Right atrium auricular region (tissue), 2 donors: Measurements from ENCODE around the gene DNAJC5G. TPM values are rescaled to one million over a fixed set of nuclear protein-coding genes. Genes with fewer than 3 reads are reported as not detected.
"Not testable (repeated sequence)": the region's sequence is repeated elsewhere in the genome, so short reads cannot be mapped to it uniquely, and the experiment has no call there.

ENCODE experiments used
- DNase-seq: peaks from one replicate; pipeline ENCODE4 v3.0.0-alpha.2; 2019; ENCODE audit warnings: low spot score
- H3K27ac ChIP-seq, 2 donors: fragments of 200-600 bp; sonication (generic); 1 replicate in 1 of 2; 2 replicates in 1 of 2; pipeline ENCODE4 v1.5.1; 2016 to 2019
- H3K27me3 ChIP-seq, 2 donors: fragments of 200-600 bp; sonication (generic); one replicate each; pipeline versions ENCODE4 v1.5.1 to v1.6.0; 2017 to 2019
- H3K36me3 ChIP-seq: fragments of 200-600 bp; sonication (generic); one replicate; pipeline ENCODE4 v1.5.1; 2016
- H3K4me1 ChIP-seq, 2 donors: fragments of 200-600 bp; sonication (generic); one replicate each; pipeline versions ENCODE4 v1.5.1 to v1.6.0; 2017 to 2019
- H3K4me3 ChIP-seq, 2 donors: fragments of 200-600 bp; sonication (generic); 1 replicate in 1 of 2; 2 replicates in 1 of 2; pipeline ENCODE4 v1.5.1; 2017 to 2019; ENCODE audit warnings: mild to moderate bottlenecking in 1 of 2, moderate library complexity in 1 of 2
- H3K9me3 ChIP-seq, 2 donors: fragments of 200-600 bp; sonication (generic); one replicate each; pipeline ENCODE4 v1.5.1; 2019
- CTCF ChIP-seq, 2 donors: fragments of 200-600 bp; sonication (generic); IDR thresholded peaks; one replicate each; pipeline ENCODE4 v1.5.1; 2019; ENCODE audit warnings: antibody characterized with exemption in 2 of 2
- total RNA-seq, 2 donors: library from RNA; depleted of rRNA; stranded (reverse); fragments of >200 nt; gene quantifications; one replicate each; pipeline ENCODE4 v1.1.0, GENCODE V29; 2016

Gene DNAJC5G
- total RNA-seq, 2 donors from 2014 or later: 0.59 to 0.94 TPM

GRCh38 chr2:27296481-27296880 is 21.2 kb downstream of the DNAJC5G start:
- Histone ChIP-seq H3K36me3 (peaks cover 21% of the 10 kb centered on the region), H3K27me3 (no peaks in the 10 kb centered on the region), H3K4me1 (peaks cover 0 to 25% of the 10 kb centered on the region in 2 donors)

GRCh38 chr2:27297195-27297594 is 22.0 kb downstream of the DNAJC5G start:
- H3K4me1 ChIP-seq: peaks cover 0 to 21% of the 10 kb centered on the region in 2 donors
- no peak for DNase-seq
- no peaks in the 10 kb centered on the region for H3K27me3 ChIP-seq
- H3K9me3 ChIP-seq: no peaks in the 10 kb centered on the region
- H3K4me3 ChIP-seq: no peak overlapping the region
- peaks cover 28% of the 10 kb centered on the region for H3K36me3 ChIP-seq
- no peak overlapping the region for H3K27ac ChIP-seq
- no peak for TF ChIP-seq CTCF (IDR thresholded peaks at IDR 0.05)

More at GRCh38 chr2:27296481-27296880, 21.2 kb downstream of the DNAJC5G start:
- TF ChIP-seq CTCF (IDR thresholded peaks at IDR 0.05): no peak
- Histone ChIP-seq H3K9me3 (no peaks in the 10 kb centered on the region), H3K4me3 (no peak overlapping the region), H3K27ac (no peak overlapping the region)
- DNase-seq: no peak

- Histone ChIP-seq H3K27me3 (no peaks in the 10 kb centered on the region), H3K27ac (no peak overlapping the region), H3K4me3 (no peak overlapping the region), H3K4me1 (peaks cover 0 to 23% of the 10 kb centered on the region in 2 donors), H3K36me3 (peaks cover 28% of the 10 kb centered on the region), H3K9me3 (no peaks in the 10 kb centered on the region)
- no peak for DNase-seq
- no peak for TF ChIP-seq CTCF (IDR thresholded peaks at IDR 0.05)
These were observed 23.3 kb downstream of the DNAJC5G start for GRCh38 chr2:27298391-27299080.

GRCh38 chr2:27300606-27301005 is 25.4 kb downstream of the DNAJC5G start:
- DNase-seq, H3K4me1 ChIP-seq, H3K4me3 ChIP-seq, H3K27me3 ChIP-seq, H3K9me3 ChIP-seq, H3K27ac ChIP-seq: not testable (repeated sequence)
- peaks cover 36% of the 10 kb centered on the region for H3K36me3 ChIP-seq

- Histone ChIP-seq H3K27ac (peak overlapping the region; percentile 44 to 59), H3K36me3 (peaks cover 45% of the 10 kb centered on the region), H3K4me3 (peak overlapping the region in 1 of 2 donors; percentile 32), H3K4me1 (peaks cover 0 to 28% of the 10 kb centered on the region in 2 donors), H3K27me3 (peaks cover 0 to 15% of the 10 kb centered on the region in 2 donors), H3K9me3 (no peaks in the 10 kb centered on the region)
- peak; percentile 67 to 93 for TF ChIP-seq CTCF (IDR thresholded peaks at IDR 0.05)
- DNase-seq: peak; percentile 61
These were observed 28.1 kb downstream of the DNAJC5G start for GRCh38 chr2:27303093-27304025.
